Activated naive CD4-positive, alpha-beta T cell treated with anti-CD3 and anti-CD28 coated beads for 36 hours (primary cell): Measurements from ENCODE around the gene TAPT1. TPM values are rescaled to one million over a fixed set of nuclear protein-coding genes. Genes with fewer than 3 reads are reported as not detected.

Source experiments
- total RNA-seq, 2 experiments: library from RNA; stranded (reverse); gene quantifications; one replicate each; pipeline ENCODE4 v1.2.3, GENCODE V29; 2021

TAPT1 gene
- total RNA-seq, 2 experiments from 2014 or later = 48.6 to 48.9 TPM

Other genes starting within 250 kb of the TAPT1 start
- under 1 TPM; 0.05 to 0.10 TPM for gene PROM1, start 142.4 kb downstream of the TAPT1 start, total RNA-seq